Common myeloid progenitor, CD34-positive (primary cell): Measurements from ENCODE around the gene TPCN1.
A peak's percentile ranks its signal among the peaks of the same experiment; 100 is the strongest.

Experiments
- CTCF ChIA-PET: fragments of 350-600 bp; sonication (Branson Sonifier 250); formaldehyde crosslinking; loops from one replicate; lab custom pipeline; 2021; ENCODE audit warnings: antibody characterized with exemption; lab: Charles Lee
- POLR2A ChIA-PET: fragments of 350-600 bp; sonication (Branson Sonifier 250); formaldehyde crosslinking; loops from one replicate; lab custom pipeline; 2021; ENCODE audit warnings: antibody characterized with exemption; lab: Charles Lee
- DNase-seq, 3 donors: peaks; one replicate each; pipeline versions ENCODE4 v3.0.0 to v3.0.0-alpha.2; 2013
- H3K27ac ChIP-seq, 2 experiments: 1 replicate in 1 of 2; 2 replicates in 1 of 2; pipeline ENCODE4 v1.7.0; 2013; ENCODE audit warnings: inconsistent platforms in 2 of 2, low read length in 2 of 2, mild to moderate bottlenecking in 2 of 2, low read depth in 1 of 2, moderate library complexity in 1 of 2; ENCODE audit not compliant: severe bottlenecking in 2 of 2, insufficient read depth in 1 of 2, poor library complexity in 1 of 2
- H3K27me3 ChIP-seq, 5 experiments: replicated peaks in 2 of 5; 1 replicate in 3 of 5; 2 replicates in 2 of 5; pipeline versions ENCODE4 v1.6.1 to v1.7.0; 2013; ENCODE audit warnings: low read length in 4 of 5, mild to moderate bottlenecking in 2 of 5, moderate library complexity in 2 of 5, inconsistent platforms in 1 of 5; ENCODE audit not compliant: insufficient read depth in 5 of 5, control insufficient read depth in 4 of 5
- H3K36me3 ChIP-seq, 4 experiments: 1 replicate in 2 of 4; 2 replicates in 2 of 4; pipeline versions ENCODE4 v1.6.1 to v1.7.0; 2013; ENCODE audit warnings: low read length in 3 of 4, control low read depth in 1 of 4, mild to moderate bottlenecking in 1 of 4; ENCODE audit not compliant: control insufficient read depth in 4 of 4, insufficient read depth in 4 of 4
- H3K4me1 ChIP-seq, 4 experiments: 1 replicate in 3 of 4; 2 replicates in 1 of 4; pipeline versions ENCODE4 v1.6.1 to v1.7.1; 2013; ENCODE audit warnings: low read length in 3 of 4, mild to moderate bottlenecking in 3 of 4, control low read depth in 1 of 4, inconsistent platforms in 1 of 4, moderate library complexity in 1 of 4; ENCODE audit not compliant: control insufficient read depth in 4 of 4, insufficient read depth in 4 of 4; ENCODE audit errors: control extremely low read depth in 1 of 4
- H3K4me3 ChIP-seq, 7 experiments: 1 replicate in 4 of 7; 2 replicates in 3 of 7; pipeline versions ENCODE4 v1.5.1 to v1.7.0; 2013; ENCODE audit warnings: mild to moderate bottlenecking in 7 of 7, low read length in 6 of 7, moderate library complexity in 6 of 7, inconsistent platforms in 2 of 7, low read depth in 2 of 7, control low read depth in 1 of 7; ENCODE audit not compliant: insufficient read depth in 4 of 7, control insufficient read depth in 1 of 7; ENCODE audit errors: extremely low read depth in 1 of 7
- H3K9me3 ChIP-seq, 5 experiments: 1 replicate in 4 of 5; 2 replicates in 1 of 5; pipeline versions ENCODE4 v1.6.1 to v1.7.1; 2013; ENCODE audit warnings: low read length in 4 of 5, mild to moderate bottlenecking in 2 of 5, inconsistent platforms in 1 of 5, low read depth in 1 of 5, moderate library complexity in 1 of 5; ENCODE audit not compliant: control insufficient read depth in 4 of 5, insufficient read depth in 2 of 5; ENCODE audit errors: control extremely low read depth in 1 of 5
- WGBS: methylation state at CpG from one replicate; pipeline ENCODE4 v1.1.5; 2013; ENCODE audit not compliant: insufficient coverage; 5-methylcytosine and 5-hydroxymethylcytosine counted together

Gene TPCN1

DNA sequence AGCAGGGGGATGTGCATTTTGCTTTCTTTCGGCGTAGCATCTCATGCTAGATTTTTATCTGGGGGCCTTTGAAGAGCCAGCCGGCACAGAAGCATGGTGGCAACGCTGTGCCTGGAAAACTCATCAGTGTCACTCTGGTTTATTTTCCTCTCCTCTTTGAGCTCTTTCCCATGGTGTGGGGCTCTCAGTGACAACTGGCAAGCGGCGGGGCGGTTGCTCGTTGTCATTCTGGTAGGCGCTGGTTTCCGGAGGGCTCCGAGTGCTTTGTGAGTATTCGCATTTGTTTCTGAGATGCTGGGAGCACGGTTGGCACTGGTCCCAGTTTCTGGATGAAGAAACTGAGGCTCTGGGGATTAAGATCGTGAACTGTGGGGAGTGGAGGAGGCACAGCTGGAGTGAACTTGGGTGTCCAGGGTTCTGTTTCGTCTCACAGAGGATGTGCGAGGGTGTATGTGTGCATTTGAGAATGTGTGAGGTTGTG, 23.3 kb downstream of the TPCN1 start:
- peaks cover 0 to 9% (median 3%) of the 10 kb centered on the region in 4 experiments for H3K36me3 ChIP-seq
- ChIA-PET POLR2A (interaction anchor here (0.6 kb wide), 1 partner anchor 21 kb away, joined by 5 read pairs; no protein-coding TSS in a partner anchor), CTCF (no interaction called here)
- H3K4me3 ChIP-seq, result no peak overlapping the region
- no peak for DNase-seq
- no peaks in the 10 kb centered on the region for H3K9me3 ChIP-seq
- WGBS, result 97% methylated on average over 15 of the region's 16 CpGs
- no peaks in the 10 kb centered on the region for H3K27me3 ChIP-seq
- H3K27ac ChIP-seq, result no peak overlapping the region
- H3K4me1 ChIP-seq, result peaks cover 0 to 64% (median 30%) of the 10 kb centered on the region in 4 experiments

DNA sequence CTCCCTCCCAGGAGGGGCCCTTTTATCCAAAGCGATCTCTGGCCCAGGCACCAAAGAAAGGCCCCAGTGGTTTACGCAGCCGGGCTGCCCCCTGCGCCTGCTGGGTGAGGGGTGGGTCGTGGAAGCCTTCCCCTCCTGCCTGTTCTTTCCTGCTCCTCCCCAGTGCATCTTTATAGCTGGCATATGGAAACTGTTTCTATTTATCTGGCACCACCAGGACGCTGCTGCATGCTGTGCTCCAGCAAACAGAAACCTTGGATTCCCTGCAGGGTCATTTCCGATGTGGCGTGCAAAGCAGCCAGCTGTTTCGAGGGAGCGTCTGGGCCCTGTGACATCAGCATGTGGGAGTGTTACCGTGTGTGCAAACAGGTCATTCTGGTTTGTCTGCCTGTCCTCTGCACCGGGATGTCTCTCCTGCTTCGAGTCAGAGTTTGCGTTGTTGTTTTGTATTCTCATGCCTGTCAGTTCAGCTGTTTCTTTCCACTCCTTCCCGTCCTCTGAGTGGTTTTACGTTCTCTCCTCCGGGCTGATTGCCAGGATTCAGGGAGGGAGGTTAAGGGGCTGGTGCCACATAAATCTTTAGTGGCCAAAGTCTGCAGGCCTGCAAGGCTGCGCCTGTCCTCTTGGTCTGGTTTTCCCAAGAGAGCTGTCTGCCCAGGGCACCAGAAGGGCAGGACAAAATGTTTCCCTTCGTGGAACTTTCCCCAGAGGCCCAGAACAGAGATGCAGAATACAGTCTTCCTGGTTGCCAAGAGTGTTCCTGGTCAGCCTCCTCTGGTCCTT, 24.6 kb downstream of the TPCN1 start:
- Histone ChIP-seq H3K4me1 (peaks cover 0 to 51% (median 26%) of the 10 kb centered on the region in 4 experiments), H3K9me3 (no peaks in the 10 kb centered on the region), H3K4me3 (peak overlapping the region in 2 of 7 experiments; percentile 20 to 52), H3K27me3 (no peaks in the 10 kb centered on the region), H3K36me3 (peaks cover 0 to 11% (median 5%) of the 10 kb centered on the region in 4 experiments), H3K27ac (no peak overlapping the region)
- CTCF ChIA-PET, result interaction anchor here (0.8 to 2.2 kb wide), 5 partner anchors 9 to 29 kb away, joined by 3 to 10 read pairs (median 4); no protein-coding TSS in a partner anchor
- POLR2A ChIA-PET, result interaction anchor here (1.5 kb wide), 1 partner anchor 8 kb away, joined by 3 read pairs; no protein-coding TSS in a partner anchor
- WGBS, result 32% methylated on average over 15 of the region's 19 CpGs
- DNase-seq, result peak; percentile 60 to 88 (median 70)

DNA sequence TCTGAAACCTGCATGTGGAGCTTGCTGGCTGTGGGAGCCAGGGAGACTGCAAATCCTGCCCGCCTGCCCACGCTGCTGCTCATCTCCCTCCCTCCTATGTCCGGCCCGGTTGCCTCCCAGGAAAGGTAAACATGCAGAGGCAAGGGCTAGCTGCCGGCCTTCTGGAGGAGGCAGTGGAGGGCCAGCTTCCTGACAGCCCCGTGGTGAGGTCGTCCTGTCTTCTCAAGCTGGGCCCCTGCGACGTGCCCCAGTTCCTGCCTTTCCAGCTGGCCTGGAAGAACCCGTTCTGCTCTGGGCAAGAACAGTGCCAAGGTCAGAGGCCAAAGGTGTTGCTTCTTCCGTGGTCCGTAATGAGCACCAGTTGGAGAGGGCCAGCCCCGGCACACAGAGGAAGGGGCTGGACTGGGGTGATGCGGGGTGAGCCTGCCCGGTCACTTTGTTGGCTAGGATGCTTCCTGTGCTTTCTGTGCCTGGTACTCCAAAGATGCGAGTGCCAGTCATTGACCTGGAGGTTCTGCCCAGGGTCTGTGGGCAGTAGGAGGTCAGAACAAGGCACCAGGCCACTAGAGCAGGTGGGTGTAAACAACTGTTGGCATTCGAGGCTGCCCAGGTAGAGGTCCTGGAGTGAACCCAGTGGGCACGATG, 25.3 kb downstream of the TPCN1 start:
- H3K27me3 ChIP-seq, result no peaks in the 10 kb centered on the region
- no peak overlapping the region for H3K4me3 ChIP-seq
- WGBS, result 87% methylated on average over 13 of the region's 18 CpGs
- peaks cover 0 to 11% (median 5%) of the 10 kb centered on the region in 4 experiments for H3K36me3 ChIP-seq
- no peaks in the 10 kb centered on the region for H3K9me3 ChIP-seq
- peaks cover 0 to 43% (median 20%) of the 10 kb centered on the region in 4 experiments for H3K4me1 ChIP-seq
- CTCF ChIA-PET, result interaction anchor here (0.8 to 2.2 kb wide), 5 partner anchors 9 to 30 kb away, joined by 3 to 10 read pairs (median 4); no protein-coding TSS in a partner anchor
- no peak for DNase-seq
- POLR2A ChIA-PET, result interaction anchor here (1.5 kb wide), 1 partner anchor 9 kb away, joined by 3 read pairs; no protein-coding TSS in a partner anchor
- no peak overlapping the region for H3K27ac ChIP-seq

DNA sequence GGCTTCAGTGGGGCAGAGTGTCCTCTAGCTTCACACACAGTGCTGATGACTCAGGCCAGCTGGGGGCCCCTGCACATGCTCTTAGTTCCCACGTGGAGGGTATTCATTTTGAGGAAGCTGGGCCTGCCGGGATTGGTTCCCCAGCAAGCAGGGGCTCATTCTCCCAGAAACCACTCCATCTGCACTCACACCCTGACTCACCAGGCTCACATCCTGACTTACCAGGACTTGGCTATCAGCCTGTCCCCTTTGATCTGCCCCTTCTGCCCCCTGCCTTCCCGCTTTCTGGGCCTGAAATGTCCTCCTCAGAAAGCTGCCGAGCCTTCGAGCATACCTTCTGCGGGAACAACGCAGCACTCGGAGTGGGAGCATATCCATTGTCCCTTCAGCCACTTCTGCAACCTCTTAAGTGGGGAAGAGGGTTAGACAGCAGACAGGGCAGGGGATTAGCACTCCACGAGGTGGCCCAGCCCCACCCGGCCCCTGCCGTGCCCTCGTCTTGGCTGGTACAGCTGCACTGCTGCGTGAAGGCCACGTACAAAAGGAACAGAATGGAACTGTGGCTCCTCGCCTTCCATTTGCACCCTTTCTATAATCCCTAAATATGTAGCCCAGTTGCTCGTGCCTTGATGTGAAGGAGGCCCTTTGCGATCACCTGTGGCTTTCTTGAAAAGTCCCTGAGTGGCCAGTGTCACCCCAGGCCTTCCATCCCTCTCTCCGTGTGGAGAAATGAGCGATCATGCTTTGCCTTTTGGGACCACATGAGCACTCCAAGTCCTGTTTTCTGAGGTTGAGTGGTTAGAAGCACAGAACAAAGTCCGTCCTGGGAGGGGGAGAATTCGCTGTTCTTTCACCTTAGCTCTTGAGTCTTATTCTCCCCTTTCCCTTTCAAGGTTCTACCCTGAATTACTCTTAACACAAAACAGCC, 26.1 kb downstream of the TPCN1 start:
- DNase-seq, result peak; percentile 40 to 74 (median 61)
- CTCF ChIA-PET, result interaction anchor here (1.2 to 2.2 kb wide), 3 partner anchors 8 to 31 kb away, joined by 3 to 10 read pairs (median 6); no protein-coding TSS in a partner anchor

DNA sequence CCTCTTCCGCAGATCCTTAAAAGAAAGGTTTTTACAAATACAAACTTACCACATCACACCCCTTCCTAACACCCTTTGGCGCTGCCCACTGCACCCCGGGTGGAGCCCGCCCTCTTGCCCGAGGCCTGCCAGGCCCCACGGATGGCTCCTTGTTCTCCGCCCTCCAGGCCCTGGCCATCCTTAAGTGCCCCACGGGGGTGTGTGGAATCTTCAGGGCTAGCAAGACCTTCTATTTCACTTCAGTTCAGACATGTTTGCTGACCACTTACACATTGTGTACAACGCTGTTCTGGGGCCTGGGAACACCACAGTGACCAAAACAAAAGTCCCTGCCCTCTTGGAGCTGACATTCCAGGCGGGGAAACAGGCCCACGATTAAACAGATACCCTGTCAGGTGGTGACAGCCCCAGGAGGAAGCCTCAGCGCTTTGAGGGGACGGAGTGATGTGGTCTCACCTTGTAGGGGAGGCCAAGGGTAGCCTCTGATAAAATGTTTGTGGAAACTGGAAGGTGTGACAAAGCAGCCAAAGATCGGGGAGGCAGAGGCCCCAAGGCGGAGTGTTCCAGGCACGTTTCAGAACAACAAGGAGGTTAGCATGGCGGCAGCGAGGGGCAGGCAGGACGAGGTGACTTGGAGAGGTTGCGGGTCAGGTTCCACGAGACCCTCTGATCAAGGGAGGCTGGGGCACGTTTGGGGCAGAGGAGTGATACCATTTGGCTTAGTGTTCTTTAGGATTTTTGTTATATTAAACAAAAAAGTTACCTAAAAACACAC, 27.0 kb downstream of the TPCN1 start:
- no peak overlapping the region for H3K4me3 ChIP-seq
- H3K4me1 ChIP-seq, result peaks cover 0 to 31% (median 15%) of the 10 kb centered on the region in 4 experiments
- no peak overlapping the region for H3K27ac ChIP-seq
- POLR2A ChIA-PET, result interaction anchor here (1.6 kb wide), 1 partner anchor 10 kb away, joined by 3 read pairs; no protein-coding TSS in a partner anchor
- 95% methylated on average over 21 of the region's 22 CpGs for WGBS
- H3K36me3 ChIP-seq, result peaks cover 0 to 21% (median 6%) of the 10 kb centered on the region in 4 experiments
- CTCF ChIA-PET, result interaction anchor here (1.4 to 2.9 kb wide), 2 partner anchors 13 to 47 kb away, joined by 5 to 9 read pairs; no protein-coding TSS in a partner anchor
- DNase-seq, result no peak
- H3K9me3 ChIP-seq, result peaks cover 0 to 5% (median 1%) of the 10 kb centered on the region in 5 experiments
- H3K27me3 ChIP-seq, result no peaks in the 10 kb centered on the region

More for the DNA sequence above, 26.1 kb downstream of the TPCN1 start:
- no peaks in the 10 kb centered on the region for H3K27me3 ChIP-seq
- peaks cover 0 to 36% (median 16%) of the 10 kb centered on the region in 4 experiments for H3K4me1 ChIP-seq
- no peaks in the 10 kb centered on the region for H3K9me3 ChIP-seq
- H3K4me3 ChIP-seq, result no peak overlapping the region
- 80% methylated on average over 14 of the region's 21 CpGs for WGBS
- peaks cover 0 to 14% (median 6%) of the 10 kb centered on the region in 4 experiments for H3K36me3 ChIP-seq
- H3K27ac ChIP-seq, result no peak overlapping the region
- POLR2A ChIA-PET, result interaction anchor here (1.5 kb wide), 1 partner anchor 10 kb away, joined by 3 read pairs; no protein-coding TSS in a partner anchor
